GM23248 (cell line): ENCODE measurements around the gene NPAS3. TPM values are rescaled to one million over a fixed set of nuclear protein-coding genes. Genes with fewer than 3 reads are reported as not detected.
A peak's percentile ranks its signal among the peaks of the same experiment; 100 is the strongest.

Experiments used
- DNase-seq: peaks from one replicate; pipeline ENCODE4 v3.0.0-alpha.2; 2015
- H2AFZ ChIP-seq: fragments of 200-600 bp; sonication (generic); 2 replicates; pipeline ENCODE4 v1.6.1; 2016; ENCODE audit warnings: antibody characterized with exemption
- H3F3A ChIP-seq: fragments of 200-600 bp; sonication (generic); 2 replicates; pipeline ENCODE4 v1.6.1; 2016; ENCODE audit warnings: mild to moderate bottlenecking, antibody characterized with exemption, mixed run types; ENCODE audit not compliant: insufficient read depth
- H3K27ac ChIP-seq: fragments of 200-600 bp; sonication (generic); 2 replicates; pipeline ENCODE4 v1.5.1; 2016; ENCODE audit warnings: mild to moderate bottlenecking
- H3K27me3 ChIP-seq: fragments of 200-600 bp; sonication (generic); replicated peaks from 2 replicates; pipeline ENCODE4 v1.6.1; 2016; ENCODE audit warnings: mild to moderate bottlenecking; ENCODE audit not compliant: insufficient read depth
- H3K36me3 ChIP-seq: fragments of 200-600 bp; sonication (generic); 2 replicates; pipeline ENCODE4 v1.6.1; 2016; ENCODE audit warnings: low read depth, mild to moderate bottlenecking
- H3K4me1 ChIP-seq: fragments of 200-600 bp; sonication (generic); 2 replicates; pipeline ENCODE4 v1.6.1; 2016; ENCODE audit warnings: mild to moderate bottlenecking; ENCODE audit not compliant: insufficient read depth
- H3K4me2 ChIP-seq: fragments of 200-600 bp; sonication (generic); one replicate; pipeline ENCODE4 v1.6.1; 2016; ENCODE audit warnings: mild to moderate bottlenecking; ENCODE audit not compliant: unreplicated experiment
- H3K4me3 ChIP-seq: fragments of 200-600 bp; sonication (generic); 2 replicates; pipeline ENCODE4 v1.5.1; 2016; ENCODE audit warnings: mild to moderate bottlenecking
- H3K79me2 ChIP-seq: fragments of 200-600 bp; sonication (generic); 2 replicates; pipeline ENCODE4 v1.6.1; 2016; ENCODE audit warnings: mild to moderate bottlenecking; ENCODE audit not compliant: insufficient read depth
- H3K9ac ChIP-seq: fragments of 200-600 bp; sonication (generic); 2 replicates; pipeline ENCODE4 v1.6.1; 2016; ENCODE audit warnings: mild to moderate bottlenecking
- H3K9me2 ChIP-seq: fragments of 200-600 bp; sonication (generic); 2 replicates; pipeline ENCODE4 v1.6.1; 2016; ENCODE audit warnings: mixed run types, mild to moderate bottlenecking, moderate library complexity; ENCODE audit not compliant: insufficient read depth
- H3K9me3 ChIP-seq: fragments of 200-600 bp; sonication (generic); one replicate; pipeline ENCODE4 v1.6.1; 2017; ENCODE audit warnings: low read depth
- H4K20me1 ChIP-seq: fragments of 200-600 bp; sonication (generic); 2 replicates; pipeline ENCODE4 v1.6.0; 2016; ENCODE audit not compliant: insufficient read depth
- EZH2 ChIP-seq: fragments of 200-600 bp; sonication (generic); IDR thresholded peaks from 2 replicates; pipeline ENCODE4 v1.6.1; 2018; ENCODE audit warnings: antibody characterized with exemption, mild to moderate bottlenecking; ENCODE audit not compliant: insufficient read depth, poor library complexity, severe bottlenecking
- EZH2phosphoT487 ChIP-seq: fragments of 200-600 bp; sonication (generic); IDR thresholded peaks from 2 replicates; pipeline ENCODE4 v1.6.1; 2018; ENCODE audit warnings: antibody characterized with exemption, moderate library complexity, mild to moderate bottlenecking, low read depth; ENCODE audit not compliant: insufficient read depth
- WGBS, 2 experiments: methylation state at CpG; one replicate each; pipeline ENCODE4 v1.1.6; 2015 to 2017; ENCODE audit warnings: low lambda C conversion rate in 2 of 2, low coverage in 1 of 2; ENCODE audit errors: missing lambda C conversion rate in 2 of 2; 5-methylcytosine and 5-hydroxymethylcytosine counted together
- in situ Hi-C: fragments of 300-500 bp; cut with MboI; formaldehyde crosslinking; loops from 2 replicates; pipeline ENCODE4 v1.15.0; 2020
- polyA plus RNA-seq: library from polyadenylated mRNA; unstranded; fragments of >200 nt; fragmentation: Nextera tagmentation; extraction: Ambion mirVana; gene quantifications from 2 replicates; pipeline ENCODE4 v1.2.1, GENCODE V29; 2016
- total RNA-seq: library from RNA; depleted of rRNA; stranded (reverse); fragments of >200 nt; shearing (Covaris generic); gene quantifications from 2 replicates; pipeline ENCODE4 v1.2.3, GENCODE V29; 2014

Gene NPAS3
- total and polyA plus RNA-seq, 2 experiments from 2014 or later: 0.65 TPM; not detected in 1

DNA sequence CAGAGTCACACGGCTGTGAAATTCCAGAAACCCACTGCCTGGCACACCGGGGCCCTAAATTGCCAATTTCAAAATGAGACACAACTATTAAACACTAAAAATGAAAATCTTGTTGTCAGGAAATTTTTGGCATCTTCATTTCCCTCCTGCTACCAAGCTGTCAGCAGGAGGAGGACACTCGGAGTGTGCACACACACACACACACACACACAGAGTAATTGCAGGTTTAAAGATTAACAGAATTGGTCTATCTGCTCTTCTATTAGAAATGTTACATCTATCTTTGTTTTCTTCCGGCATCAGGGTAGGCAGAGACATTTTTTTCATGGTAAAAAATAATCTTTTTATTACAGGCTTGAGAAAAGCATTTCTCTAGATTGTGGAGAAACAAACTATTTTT, 698.0 kb downstream of the NPAS3 start:
- Histone ChIP-seq H3K27ac (no peak overlapping the region), H3F3A (no peaks in the 10 kb centered on the region), H3K9me3 (no peaks in the 10 kb centered on the region), H3K9ac (no peak overlapping the region), H2AFZ (no peak overlapping the region), H4K20me1 (no peaks in the 10 kb centered on the region), H3K9me2 (no peaks in the 10 kb centered on the region), H3K4me2 (no peak overlapping the region), H3K36me3 (no peaks in the 10 kb centered on the region), H3K4me3 (no peak overlapping the region), H3K27me3 (no peaks in the 10 kb centered on the region), H3K4me1 (0 out of 2 replicates have a peak, but pooled peaks cover 7% of the 10 kb centered on the region), H3K79me2 (no peaks in the 10 kb centered on the region)
- no peak for DNase-seq
- in situ Hi-C loops: no loop called here
- TF ChIP-seq EZH2phosphoT487 (no peak), EZH2 (no peak)
- 96 to 97% methylated on average over 4 of the region's 4 CpGs for WGBS, 2 experiments

DNA sequence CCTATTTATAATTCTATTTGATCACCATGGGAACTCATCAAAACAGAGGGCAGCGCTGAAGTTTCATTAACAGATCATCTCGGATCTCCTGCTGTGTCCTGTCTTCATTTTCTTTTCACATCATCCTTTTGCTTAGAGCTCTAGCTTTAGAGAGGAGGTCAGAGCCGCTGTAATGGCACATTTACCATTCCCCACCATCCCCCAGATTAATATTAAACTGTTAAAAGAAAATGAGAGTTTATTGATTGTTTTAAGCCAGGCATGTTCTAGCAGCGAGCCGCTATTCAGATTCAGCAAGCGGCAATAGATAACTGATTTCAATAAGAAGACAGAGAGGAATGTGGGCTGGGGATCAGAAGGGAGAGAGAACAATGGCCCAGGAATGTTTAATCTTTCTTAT, 703.4 kb downstream of the NPAS3 start:
- no peaks in the 10 kb centered on the region for H3K9me2 ChIP-seq
- no peak for TF ChIP-seq EZH2
- TF ChIP-seq EZH2phosphoT487: no peak
- H3K36me3 ChIP-seq: no peaks in the 10 kb centered on the region
- no peaks in the 10 kb centered on the region for H3K27me3 ChIP-seq
- H2AFZ ChIP-seq: no peak overlapping the region
- no peak overlapping the region for H3K27ac ChIP-seq
- no peak overlapping the region for H3K9ac ChIP-seq
- 40% methylated on average over 6 of the region's 6 CpGs for WGBS, 2 experiments
- H3K9me3 ChIP-seq: no peaks in the 10 kb centered on the region
- peaks cover 12% of the 10 kb centered on the region for H3F3A ChIP-seq
- in situ Hi-C loops: no loop called here
- no peak overlapping the region for H3K4me3 ChIP-seq
- no peak for DNase-seq
- no peak overlapping the region for H3K4me2 ChIP-seq
- H3K4me1 ChIP-seq: peaks cover 11% of the 10 kb centered on the region
- H3K79me2 ChIP-seq: no peaks in the 10 kb centered on the region
- no peaks in the 10 kb centered on the region for H4K20me1 ChIP-seq

GRCh38 chr14:33642691-33643244, 704.1 kb downstream of the NPAS3 start:
- no peaks in the 10 kb centered on the region for H3K9me3 ChIP-seq
- peak; percentile 34 for DNase-seq
- peaks cover 16% of the 10 kb centered on the region for H3K4me1 ChIP-seq
- in situ Hi-C loops: no loop called here
- no peaks in the 10 kb centered on the region for H3K36me3 ChIP-seq
- no peak overlapping the region for H3K27ac ChIP-seq
- peaks cover 16% of the 10 kb centered on the region for H3F3A ChIP-seq
- H3K79me2 ChIP-seq: no peaks in the 10 kb centered on the region
- WGBS, 2 experiments: 46 to 52% methylated on average over 4 of the region's 4 CpGs
- no peak overlapping the region for H3K4me2 ChIP-seq
- no peak overlapping the region for H2AFZ ChIP-seq
- H3K9ac ChIP-seq: no peak overlapping the region
- TF ChIP-seq EZH2phosphoT487 (no peak), EZH2 (no peak)
- no peaks in the 10 kb centered on the region for H4K20me1 ChIP-seq
- no peak overlapping the region for H3K4me3 ChIP-seq
- no peaks in the 10 kb centered on the region for H3K27me3 ChIP-seq
- no peaks in the 10 kb centered on the region for H3K9me2 ChIP-seq

GRCh38 chr14:33643426-33644181, 704.9 kb downstream of the NPAS3 start:
- no peak overlapping the region for H2AFZ ChIP-seq
- 91 to 93% methylated on average over 5 of the region's 5 CpGs for WGBS, 2 experiments
- H4K20me1 ChIP-seq: no peaks in the 10 kb centered on the region
- H3K27me3 ChIP-seq: no peaks in the 10 kb centered on the region
- H3K9ac ChIP-seq: no peak overlapping the region
- H3K4me1 ChIP-seq: peaks cover 23% of the 10 kb centered on the region
- H3K9me2 ChIP-seq: no peaks in the 10 kb centered on the region
- no peak overlapping the region for H3K27ac ChIP-seq
- TF ChIP-seq EZH2phosphoT487 (no peak), EZH2 (no peak)
- H3K9me3 ChIP-seq: no peaks in the 10 kb centered on the region
- H3K4me2 ChIP-seq: no peak overlapping the region
- H3K36me3 ChIP-seq: no peaks in the 10 kb centered on the region
- DNase-seq: no peak
- in situ Hi-C loops: no loop called here
- H3F3A ChIP-seq: peaks cover 16% of the 10 kb centered on the region
- no peak overlapping the region for H3K4me3 ChIP-seq
- H3K79me2 ChIP-seq: no peaks in the 10 kb centered on the region
